NCI-H82 treated with DMSO at 0.1 percent for 48 hours (cell line): Measurements from ENCODE around the gene TANC1.
"Not testable (repeated sequence)": the region's sequence is repeated elsewhere in the genome, so short reads cannot be mapped to it uniquely, and the experiment has no call there.

ENCODE experiments used
- DNase-seq: peaks from one replicate; lab custom pipeline; 2025; ENCODE audit not compliant: unreplicated experiment; lab: John Stamatoyannopoulos, UW

TANC1 gene

DNA sequence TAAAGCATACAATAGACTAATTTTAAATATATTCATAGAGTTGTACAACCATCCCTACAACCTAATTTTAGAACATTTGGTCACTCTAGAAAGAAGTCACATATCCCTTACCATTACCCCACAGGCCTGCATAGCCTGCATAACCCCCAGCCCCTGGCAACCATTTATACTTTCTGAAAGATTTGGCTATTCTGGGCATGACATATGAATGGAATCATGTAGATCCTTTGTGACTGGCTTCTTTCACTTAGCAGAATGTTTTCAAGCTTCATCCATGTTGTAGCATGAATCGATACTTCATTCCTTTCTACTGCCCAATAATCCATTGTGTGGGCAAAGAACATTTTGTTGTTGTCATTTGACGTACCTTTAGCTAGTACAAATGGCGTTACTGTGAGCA lies 166.5 kb downstream of the TANC1 start:
- no peak for DNase-seq

DNA sequence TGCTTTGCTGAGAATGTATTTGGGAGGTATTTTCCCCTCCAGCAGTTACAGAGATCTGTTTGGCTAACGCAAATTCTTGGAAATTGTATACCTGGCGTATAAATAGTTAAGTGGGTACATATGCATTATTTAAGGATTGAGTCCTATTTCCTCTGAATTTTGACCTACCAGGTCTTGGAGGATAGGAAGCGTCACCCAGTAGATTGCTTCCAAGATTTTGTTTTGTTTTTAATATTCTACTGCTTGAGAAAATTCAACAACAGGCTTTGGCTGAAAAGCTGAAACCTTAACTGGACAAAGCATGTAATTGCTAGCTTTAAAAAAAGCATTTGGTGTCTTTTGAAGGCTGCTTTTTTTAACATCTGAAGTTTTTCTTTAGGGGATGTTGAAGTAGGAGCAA lies 168.0 kb downstream of the TANC1 start:
- no peak for DNase-seq

DNA sequence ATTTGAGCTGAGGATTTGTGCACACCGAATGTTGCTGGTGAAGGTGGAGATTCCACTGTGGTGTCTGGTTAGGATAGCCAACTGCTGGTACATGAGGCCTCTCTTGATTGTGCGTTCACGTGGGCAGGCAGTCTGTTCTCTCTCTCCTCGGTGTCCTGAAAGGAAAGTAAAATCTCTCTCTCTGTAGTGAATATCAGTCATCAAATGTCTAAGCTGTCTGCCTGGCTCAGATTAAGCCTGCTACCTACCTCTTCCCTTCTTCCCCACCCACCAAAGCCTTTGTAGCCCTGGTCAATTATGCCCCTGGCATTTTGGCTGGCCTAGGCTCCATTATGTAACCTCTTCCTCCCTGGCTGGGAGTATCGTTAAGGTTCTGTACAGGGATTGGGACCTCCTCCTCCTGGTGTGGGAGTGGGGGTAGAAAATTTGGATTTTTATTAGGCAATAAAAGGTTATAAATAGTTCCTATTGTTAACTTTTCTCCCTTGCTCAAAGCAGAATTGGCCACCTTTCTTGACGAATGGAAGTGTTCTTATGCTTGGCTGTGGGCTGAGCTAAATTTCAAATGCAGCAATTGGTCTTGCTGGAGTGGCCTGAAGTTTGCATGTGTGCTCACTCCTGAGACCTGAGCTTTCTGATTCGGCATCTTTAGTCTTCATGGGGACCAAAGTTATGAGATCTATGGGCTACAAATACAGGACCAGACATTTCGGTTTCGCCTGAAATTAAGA lies 169.2 kb downstream of the TANC1 start:
- no peak for DNase-seq

DNA sequence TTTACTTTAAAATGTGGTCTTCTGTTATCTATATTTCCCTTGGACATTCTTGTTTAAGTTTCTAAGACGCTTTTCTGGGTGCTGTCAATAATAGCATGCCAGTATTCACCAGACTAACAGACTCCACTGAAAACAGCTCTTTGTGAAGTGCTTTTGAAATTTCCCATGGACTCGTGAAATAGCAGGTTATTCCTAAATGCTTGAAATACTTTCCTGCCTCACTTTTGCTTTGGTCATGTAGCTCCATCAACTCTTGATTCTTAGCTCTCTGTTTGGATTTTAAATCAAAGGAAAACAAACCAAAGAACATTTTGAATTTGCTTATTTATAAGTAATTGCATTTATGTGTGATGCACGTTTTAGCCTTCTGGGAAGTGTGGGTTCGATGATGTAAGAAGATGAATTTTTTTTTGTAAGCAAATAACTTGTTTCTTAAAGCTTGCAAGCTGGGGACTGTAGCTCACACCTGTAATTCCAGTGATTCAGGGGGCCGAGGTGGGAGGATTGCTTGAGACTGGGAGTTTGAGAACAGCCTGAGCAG lies 170.3 kb downstream of the TANC1 start:
- DNase-seq: no peak

DNA sequence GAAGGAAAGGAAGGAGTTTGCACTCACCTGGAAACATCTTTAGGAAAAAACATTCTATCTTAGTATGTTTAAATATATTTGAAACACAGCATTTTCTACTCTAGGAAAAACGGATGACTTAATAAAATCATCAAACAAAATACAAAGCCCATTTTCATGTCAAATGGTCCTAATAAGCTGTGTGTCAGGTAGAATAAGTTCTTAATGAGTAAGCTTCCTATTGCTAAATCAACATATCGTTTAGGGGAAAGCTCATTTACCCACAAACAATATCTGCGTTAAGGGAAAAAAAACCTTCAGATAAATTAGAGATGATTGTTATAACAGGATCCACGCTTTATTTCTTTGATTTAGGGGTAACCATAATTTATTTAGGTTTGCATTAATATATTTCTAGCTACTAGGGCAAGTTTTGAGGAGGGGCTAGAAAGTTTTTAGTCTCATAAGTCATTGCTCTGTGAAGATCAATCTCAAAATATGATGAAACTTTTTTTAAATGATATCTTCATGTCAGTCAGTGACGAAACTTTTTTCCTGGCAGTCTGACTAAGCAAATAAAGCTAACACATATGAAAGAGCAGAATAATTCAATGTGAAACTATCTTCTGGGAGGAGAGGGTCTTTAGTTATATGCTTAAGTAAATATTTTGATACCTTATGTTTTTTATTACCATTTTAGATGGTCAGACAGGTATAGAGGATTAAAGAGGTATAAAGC lies 170.9 kb downstream of the TANC1 start:
- no peak for DNase-seq

DNA sequence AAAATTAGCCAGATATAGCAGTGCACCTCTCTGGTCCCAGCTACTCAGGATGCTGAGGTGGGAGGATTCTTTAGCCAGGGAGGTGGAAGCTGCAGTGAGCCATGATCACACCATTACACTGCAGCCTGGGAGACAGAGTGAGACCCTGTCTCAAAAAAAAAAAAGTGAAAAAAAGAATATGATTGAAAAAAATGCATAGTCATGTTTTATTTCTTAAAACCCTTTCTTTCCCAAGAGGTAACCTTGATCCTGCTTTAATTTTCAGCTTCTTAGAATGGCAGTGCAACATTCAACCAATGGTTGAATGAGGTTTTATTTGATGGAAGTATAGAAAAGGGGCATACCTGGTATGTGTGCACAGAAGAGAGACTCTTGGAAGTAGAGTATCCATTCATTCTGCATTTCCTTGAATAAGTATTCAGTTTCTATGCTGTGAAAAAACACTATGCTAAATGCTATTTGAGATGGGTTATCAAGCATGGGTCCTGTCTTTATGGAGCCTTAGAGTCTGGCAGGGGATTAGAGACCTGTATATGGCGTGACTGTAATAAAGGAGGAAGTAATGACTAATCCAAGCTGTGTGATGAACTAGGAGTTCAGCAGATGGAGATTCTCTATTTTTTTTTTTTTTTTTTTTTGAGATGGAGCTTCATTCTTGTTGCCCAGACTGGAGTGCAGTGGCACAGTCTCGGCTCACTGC lies 171.8 kb downstream of the TANC1 start:
- DNase-seq: peak; percentile 11

DNA sequence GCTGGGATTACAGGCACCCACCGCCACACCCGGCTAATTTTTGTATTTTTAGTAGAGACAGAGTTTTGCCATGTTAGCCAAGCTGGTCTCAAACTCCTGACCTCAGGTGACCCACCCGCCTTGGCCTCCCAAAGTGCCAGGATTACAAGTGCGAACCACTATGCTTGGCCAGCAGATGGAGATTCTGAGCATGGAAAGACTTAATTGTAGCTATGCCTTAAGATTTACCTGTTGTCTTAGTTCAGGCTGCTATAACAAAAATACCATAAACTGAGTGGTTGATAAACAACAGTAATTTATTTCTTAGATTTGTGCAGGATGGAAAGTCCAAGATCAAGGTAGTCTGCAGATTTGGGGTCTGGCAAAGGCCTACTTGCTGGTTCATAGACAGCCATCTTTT lies 172.4 kb downstream of the TANC1 start:
- not testable (repeated sequence) for DNase-seq

DNA sequence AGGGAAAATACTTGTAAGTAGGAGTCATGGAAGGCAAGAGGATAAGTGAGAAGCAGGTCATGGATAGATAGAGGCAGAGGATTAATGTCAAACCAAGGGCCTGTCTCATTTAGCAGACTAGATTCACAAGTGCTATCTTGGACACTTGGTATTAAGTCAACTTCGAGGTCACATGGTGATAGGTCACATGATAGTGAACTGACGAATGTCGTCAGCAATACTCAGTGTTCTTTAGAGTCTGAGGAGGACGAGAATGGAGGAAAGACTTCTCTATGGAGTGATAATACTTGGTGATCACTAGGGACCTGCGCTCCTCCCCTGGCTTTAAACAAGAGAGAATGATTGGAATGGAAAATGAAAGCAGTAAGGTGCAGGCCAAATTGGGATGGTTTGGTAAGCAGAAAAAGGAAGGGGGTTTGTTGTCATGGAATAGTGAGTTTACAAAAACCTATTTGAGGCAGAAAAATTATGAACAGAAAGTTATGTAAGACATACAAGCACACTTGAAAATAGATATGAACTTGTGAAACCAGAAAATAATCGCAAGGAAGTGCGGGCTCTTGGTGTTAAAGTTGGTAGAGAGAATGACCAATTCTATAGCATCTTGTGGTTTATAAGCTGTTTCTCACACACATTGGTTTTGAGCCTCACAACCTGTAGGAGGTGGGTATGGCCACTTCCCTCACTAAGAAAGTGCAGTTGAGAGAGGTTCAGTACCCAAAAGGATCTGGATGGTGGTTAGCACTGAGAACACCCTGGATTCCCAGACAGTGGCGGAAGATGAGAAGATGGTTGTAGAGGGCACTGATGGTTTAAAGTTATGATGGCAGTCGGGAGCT lies 176.6 kb downstream of the TANC1 start:
- no peak for DNase-seq

DNA sequence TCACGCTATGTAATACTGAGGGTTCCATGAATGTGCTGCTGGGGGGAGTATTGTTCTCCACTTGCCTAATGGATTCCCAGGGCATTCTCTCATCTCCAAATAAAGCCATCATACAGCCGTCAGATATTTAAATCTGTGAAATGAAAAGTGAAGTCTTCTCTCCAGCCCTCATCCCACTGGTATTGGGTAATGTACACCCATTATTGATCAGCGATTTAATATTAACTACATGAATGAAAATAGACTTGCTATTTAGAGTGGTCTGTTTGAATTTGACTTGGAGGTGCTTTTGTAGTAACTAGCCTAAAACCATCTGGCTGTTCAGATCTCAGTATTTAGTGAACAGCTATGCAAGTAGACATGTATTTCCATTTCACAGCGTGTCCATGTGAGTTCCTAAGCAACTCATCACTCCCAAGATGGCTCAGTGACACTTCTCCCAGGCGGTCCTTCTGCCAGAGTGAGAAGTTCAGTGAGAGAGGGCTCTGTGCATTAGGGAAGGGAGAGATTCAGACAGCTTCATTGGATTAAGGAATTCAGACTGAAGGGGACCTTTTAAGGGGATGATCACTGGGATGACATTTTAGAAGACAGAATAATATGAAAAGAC lies 177.4 kb downstream of the TANC1 start:
- peak; percentile 33 for DNase-seq

DNA sequence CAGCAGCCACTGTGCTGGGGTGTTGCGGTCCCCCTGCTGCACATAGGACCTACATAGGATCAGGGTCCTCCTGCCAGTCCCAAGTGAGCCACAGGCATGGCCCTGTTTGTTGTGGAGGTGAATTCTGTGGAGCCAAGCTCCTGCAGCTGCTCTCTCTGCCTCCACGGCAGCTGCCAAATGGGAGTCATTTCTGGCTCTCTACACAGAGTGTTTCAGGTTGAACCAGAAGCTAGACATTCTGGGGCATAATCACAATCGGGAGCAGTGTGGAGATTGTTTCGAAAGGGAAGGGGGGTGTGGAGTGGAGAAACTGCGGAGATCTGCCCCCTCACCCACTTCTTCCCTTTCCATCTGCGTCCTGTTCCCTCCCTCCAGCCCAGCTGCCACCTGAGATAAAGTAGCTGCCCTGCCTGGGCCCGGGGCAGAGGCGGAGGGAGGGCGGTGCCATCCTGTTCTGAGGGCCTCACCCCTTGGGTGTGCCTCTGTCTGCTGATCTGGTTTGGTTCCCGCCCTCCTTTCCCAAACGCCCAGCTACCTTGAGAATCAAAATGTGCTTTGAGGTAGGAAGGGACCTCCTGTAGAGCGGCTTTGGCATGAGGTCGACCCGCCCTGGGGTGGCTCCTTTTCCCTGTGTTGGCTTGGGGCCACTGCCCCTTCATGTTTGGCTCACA lies 178.7 kb downstream of the TANC1 start:
- DNase-seq: no peak

DNA sequence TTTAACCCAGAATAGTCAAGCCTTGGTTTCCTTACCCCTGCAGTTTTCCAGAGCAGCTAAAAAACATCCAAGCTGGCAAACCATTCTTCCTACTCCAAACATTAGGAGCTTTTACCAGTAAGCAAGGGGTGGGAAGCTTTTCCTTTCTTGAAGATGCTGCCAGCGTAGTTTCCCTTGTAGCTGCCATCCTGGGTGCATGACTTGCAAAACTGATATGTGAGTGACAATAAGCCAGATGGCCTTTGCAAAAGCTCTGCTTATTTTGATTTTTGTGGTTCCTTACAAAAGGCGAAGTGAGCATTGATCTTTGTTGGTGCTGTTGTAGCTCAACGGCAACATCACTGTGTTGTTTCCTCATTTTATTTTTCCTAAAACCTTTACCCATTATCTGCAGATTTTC lies 179.2 kb downstream of the TANC1 start:
- DNase-seq: no peak

DNA sequence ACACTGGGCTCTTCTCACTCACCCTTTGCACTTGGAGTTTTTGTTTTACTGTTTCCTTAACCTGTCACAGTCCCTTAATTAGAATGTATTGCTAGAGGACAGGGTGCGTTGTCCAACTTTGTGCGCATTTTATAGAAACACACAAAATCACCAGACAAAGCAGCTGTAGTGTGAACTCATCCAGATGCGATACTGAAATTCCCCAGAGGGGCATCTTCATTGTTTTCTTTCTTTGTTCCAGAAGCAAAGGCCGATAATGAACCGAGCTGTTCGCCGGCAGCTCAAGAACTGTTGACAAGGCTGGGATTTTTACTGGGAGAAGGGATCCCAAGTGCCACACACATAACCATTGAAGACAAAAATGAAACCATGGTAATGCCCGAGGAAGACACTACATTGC lies 180.5 kb downstream of the TANC1 start:
- no peak for DNase-seq

DNA sequence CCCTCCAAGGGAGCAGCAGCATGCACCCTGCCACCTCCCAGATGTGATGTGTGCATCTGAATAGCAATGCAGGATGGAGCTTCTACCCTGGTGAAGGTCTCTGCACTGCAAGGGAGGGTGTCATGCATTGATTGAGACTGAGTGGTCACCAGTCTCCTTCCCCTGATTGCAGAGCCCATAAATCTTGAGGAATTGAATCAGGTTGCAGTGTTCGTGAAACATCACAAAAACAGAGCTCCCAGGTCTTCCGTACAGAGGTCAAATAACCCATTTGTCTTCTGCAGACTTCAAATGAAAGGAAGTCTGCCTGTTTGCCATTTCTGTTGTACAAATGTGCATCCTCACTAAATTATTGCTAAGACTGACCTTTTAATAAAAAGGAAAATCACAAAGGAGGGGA lies 181.3 kb downstream of the TANC1 start:
- no peak for DNase-seq

DNA sequence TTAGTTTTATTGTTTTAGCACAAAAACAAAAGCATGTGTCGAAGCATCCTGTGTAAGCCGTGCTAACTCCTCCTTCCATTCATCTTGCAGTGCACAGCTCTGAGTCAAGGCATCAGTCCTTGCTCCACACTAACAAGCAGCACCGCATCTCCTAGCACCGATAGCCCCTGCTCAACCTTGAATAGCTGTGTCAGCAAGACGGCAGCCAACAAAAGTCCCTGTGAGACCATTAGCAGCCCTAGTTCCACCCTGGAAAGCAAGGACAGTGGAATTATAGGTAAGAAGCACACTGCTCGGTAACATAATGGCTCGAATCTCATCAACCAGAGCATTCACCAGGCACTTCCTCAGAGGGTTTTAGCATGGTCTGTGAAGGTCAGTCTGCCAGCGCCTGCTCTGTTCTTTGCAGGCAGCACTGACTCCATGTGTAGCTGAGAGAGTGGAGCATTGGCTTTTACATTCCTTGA lies 181.9 kb downstream of the TANC1 start:
- no peak for DNase-seq

DNA sequence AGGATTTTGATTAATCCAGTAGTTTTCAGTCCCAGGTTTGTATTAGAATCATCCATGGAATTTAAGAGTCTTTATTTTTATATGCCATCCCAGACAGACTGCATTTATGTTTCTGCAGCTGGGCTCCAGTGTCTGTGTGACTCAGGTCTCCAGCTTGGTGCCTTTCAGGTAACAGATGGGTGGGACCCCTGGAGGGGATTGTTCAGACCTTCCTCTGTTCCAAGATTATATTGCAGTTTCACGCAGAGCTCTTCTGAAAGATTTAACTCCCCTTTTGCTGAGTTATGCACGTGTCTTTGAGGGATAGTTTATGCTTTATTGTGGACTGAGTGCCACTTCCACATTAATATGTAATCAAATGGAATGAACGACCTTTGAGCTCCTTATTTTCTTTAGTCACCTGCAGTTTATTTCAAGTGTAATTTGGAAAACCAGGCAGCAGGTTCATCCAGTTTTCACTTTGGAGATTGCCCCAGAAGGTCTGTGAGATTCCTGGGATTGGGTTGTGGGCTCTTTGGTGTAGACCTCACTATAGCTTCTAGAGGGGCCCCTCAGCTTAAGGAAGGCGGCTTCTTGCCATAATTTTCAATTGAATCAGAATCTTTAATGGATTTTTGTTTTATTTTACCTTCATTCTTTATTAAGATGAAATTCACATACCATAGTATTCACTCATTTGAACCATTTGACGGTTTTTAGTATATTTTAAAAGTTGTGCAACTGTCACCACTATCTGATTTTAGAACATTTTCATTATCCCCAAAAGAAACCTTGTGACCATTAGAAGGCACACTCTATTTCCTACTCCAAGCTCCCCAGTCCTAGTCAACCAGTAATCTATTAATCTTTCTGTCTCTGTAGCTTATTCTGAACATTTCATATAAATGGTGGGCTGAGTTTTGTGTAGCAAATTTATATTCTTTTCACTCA lies 183.0 kb downstream of the TANC1 start:
- DNase-seq: no peak

DNA sequence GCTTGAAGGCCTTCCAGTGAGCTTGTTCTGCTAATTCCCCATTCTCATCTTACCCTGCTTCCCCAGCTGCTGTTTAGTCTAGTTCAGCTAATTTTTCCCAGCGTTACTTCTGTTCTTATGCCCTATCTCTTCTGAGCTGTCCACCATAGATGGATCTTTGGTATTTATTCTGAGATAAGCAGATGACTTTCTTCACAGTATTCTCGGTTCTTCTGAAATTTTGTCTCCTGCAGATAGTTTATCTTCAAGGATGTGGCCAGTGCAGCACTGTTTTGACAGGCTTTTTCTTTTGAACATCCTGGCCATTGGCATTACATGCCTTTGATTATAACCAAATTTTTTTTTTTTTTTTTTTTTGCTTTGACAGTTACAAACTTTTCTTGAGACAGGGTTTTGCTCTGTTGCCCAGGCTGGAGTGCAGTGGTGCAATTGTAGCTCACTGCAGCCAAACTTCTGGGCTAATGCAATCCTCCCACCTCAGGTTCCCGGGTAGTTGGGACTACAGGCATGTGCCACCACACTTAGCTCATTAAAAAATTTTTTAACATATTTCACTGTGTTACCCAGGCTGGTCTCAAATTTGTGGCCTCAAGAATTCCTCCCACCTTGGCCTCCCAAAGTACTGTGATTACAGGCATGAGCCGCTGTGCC lies 183.8 kb downstream of the TANC1 start:
- DNase-seq: no peak

DNA sequence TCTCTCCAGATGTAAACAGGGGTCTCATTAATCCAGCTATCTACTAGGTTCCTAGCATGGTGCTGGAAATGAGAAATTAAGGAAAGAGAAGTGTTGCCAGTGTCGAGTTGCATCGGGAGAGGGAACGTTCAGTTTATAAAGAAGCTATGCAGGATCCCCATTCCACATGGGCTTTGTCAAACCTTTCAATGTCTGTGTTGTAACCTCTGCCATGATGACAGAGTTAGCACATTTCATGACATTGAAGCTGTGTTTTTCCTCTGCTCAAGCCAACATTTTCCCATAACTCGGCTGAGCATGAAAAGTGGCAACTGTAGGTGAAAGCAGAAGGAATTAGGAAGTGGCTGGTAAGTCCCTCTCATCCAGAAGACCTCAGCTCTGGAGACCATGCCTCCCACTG lies 184.6 kb downstream of the TANC1 start:
- no peak for DNase-seq

DNA sequence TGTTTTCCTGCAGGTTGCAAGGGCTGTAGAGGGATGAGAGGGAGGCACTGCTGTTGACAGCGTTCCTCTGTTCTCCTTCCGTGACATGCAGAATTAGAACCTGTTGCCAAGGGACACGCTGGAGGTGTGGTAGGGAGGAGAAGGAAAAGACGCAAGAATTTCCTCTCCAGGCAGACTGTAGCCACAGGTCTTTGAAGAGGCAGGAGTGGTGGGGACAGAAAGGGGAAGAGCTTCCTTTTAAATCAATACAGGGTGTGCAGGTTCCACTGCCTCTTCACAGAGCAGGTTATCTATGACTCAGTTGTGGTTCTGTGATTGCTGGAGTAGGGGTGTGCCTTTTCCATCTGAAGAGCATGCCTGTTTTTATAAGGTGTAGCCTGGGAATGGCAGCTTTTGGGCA lies 185.0 kb downstream of the TANC1 start:
- no peak for DNase-seq
